DOHH2 (cell line): ENCODE data around the gene SLC18B1.

Experiments
- CTCF ChIP-seq: fragments of 200-600 bp; sonication (generic); IDR thresholded peaks from one replicate; pipeline ENCODE4 v1.5.1; 2014; ENCODE audit warnings: antibody characterized with exemption, mild to moderate bottlenecking, low read depth, low read length; ENCODE audit not compliant: poor library complexity, severe bottlenecking
- EZH2phosphoT487 ChIP-seq: fragments of 200-600 bp; sonication (generic); IDR thresholded peaks from 2 replicates; pipeline ENCODE4 v1.6.1; 2017; ENCODE audit warnings: borderline replicate concordance, mild to moderate bottlenecking, antibody characterized with exemption, low read length, moderate library complexity, mixed read lengths

GRCh38 chr6:132742495-132742894, 55.9 kb downstream of the SLC18B1 start:
- no peak for TF ChIP-seq CTCF
- TF ChIP-seq EZH2phosphoT487, result no peak
